Vagina (tissue), 2 donors: ENCODE results near the gene DROSHA. TPM values are rescaled to one million over a fixed set of nuclear protein-coding genes. Genes with fewer than 3 reads are reported as not detected.

Experiments
- DNase-seq, 2 donors: peaks; one replicate each; pipeline ENCODE4 v3.0.0-alpha.2; 2017; ENCODE audit errors: extremely low spot score in 2 of 2
- H3K27ac ChIP-seq: fragments of 200-600 bp; sonication (generic); one replicate; pipeline ENCODE4 v1.5.1; 2019
- H3K27me3 ChIP-seq: fragments of 200-600 bp; sonication (generic); one replicate; pipeline ENCODE4 v1.5.1; 2019
- H3K36me3 ChIP-seq, 2 donors: fragments of 200-600 bp; sonication (generic); one replicate each; pipeline ENCODE4 v1.5.1; 2017 to 2019
- H3K4me1 ChIP-seq: fragments of 200-600 bp; sonication (generic); one replicate; pipeline ENCODE4 v1.5.1; 2019
- H3K4me3 ChIP-seq, 2 donors: fragments of 200-600 bp; sonication (generic); 1 replicate in 1 of 2; 2 replicates in 1 of 2; pipeline ENCODE4 v1.5.1; 2016 to 2019
- H3K9me3 ChIP-seq: fragments of 200-600 bp; sonication (generic); one replicate; pipeline ENCODE4 v1.5.1; 2019
- CTCF ChIP-seq, 3 experiments: fragments of 450-650 bp in 2 of 3; fragments of 200-600 bp in 1 of 3; sonication (generic) in 1 of 3; IDR thresholded peaks; one replicate each; pipeline ENCODE4 v1.5.1; 2017 to 2019; ENCODE audit warnings: antibody characterized with exemption in 3 of 3, mild to moderate bottlenecking in 2 of 3, moderate library complexity in 2 of 3
- POLR2A ChIP-seq, 2 donors: fragments of 450-650 bp; IDR thresholded peaks; one replicate each; pipeline ENCODE4 v1.6.1; 2017; ENCODE audit warnings: antibody characterized with exemption in 2 of 2, mild to moderate bottlenecking in 2 of 2, moderate library complexity in 2 of 2
- POLR2AphosphoS5 ChIP-seq, 2 donors: sonication (generic); formaldehyde crosslinking; IDR thresholded peaks; one replicate each; pipeline ENCODE4 v1.9.0; 2017; ENCODE audit warnings: antibody characterized with exemption in 2 of 2, mild to moderate bottlenecking in 2 of 2, low read depth in 1 of 2; ENCODE audit not compliant: insufficient read depth in 1 of 2
- intact Hi-C: fragments of 100-400 bp; cut with DNase I; formaldehyde crosslinking; loops from one replicate; pipeline ENCODE4 v1.15.1; 2023
- total RNA-seq: library from RNA; depleted of rRNA; stranded (reverse); fragments of >200 nt; gene quantifications from one replicate; pipeline ENCODE4 v1.2.3, GENCODE V29; 2016

The DROSHA gene
- total RNA-seq, 1 donor from 2014 or later, result 50.1 TPM

- DNase-seq, result no peak
- H3K4me3 ChIP-seq, result no peak overlapping the region
- no peaks in the 10 kb centered on the region for H3K4me1 ChIP-seq
- intact Hi-C loops, result no loop called here
- H3K27ac ChIP-seq, result no peak overlapping the region
- no peaks in the 10 kb centered on the region for H3K9me3 ChIP-seq
- no peak for TF ChIP-seq POLR2A (IDR thresholded peaks at IDR 0.05)
- no peak for TF ChIP-seq CTCF (IDR thresholded peaks at IDR 0.05)
- no peak for TF ChIP-seq POLR2AphosphoS5 (IDR thresholded peaks at IDR 0.05; ENCODE audit: insufficient read depth in 1 of 2, low read depth in 1 of 2)
- peaks cover 0 to 3% of the 10 kb centered on the region in 2 donors for H3K36me3 ChIP-seq
- no peaks in the 10 kb centered on the region for H3K27me3 ChIP-seq
Measured at GRCh38 chr5:31471040-31471439, 60.9 kb downstream of the DROSHA start.

GRCh38 chr5:31470608-31471007 lies 61.3 kb downstream of the DROSHA start:
- no peak overlapping the region for H3K4me3 ChIP-seq
- H3K36me3 ChIP-seq, result peaks cover 0 to 7% of the 10 kb centered on the region in 2 donors
- intact Hi-C loops, result no loop called here
- no peak for TF ChIP-seq POLR2A (IDR thresholded peaks at IDR 0.05)
- no peak for TF ChIP-seq CTCF (IDR thresholded peaks at IDR 0.05)
- TF ChIP-seq POLR2AphosphoS5 (IDR thresholded peaks at IDR 0.05; ENCODE audit: insufficient read depth in 1 of 2, low read depth in 1 of 2), result no peak
- H3K27ac ChIP-seq, result no peak overlapping the region
- H3K9me3 ChIP-seq, result no peaks in the 10 kb centered on the region
- no peaks in the 10 kb centered on the region for H3K27me3 ChIP-seq
- H3K4me1 ChIP-seq, result no peaks in the 10 kb centered on the region
- no peak for DNase-seq

GRCh38 chr5:31469886-31470285 lies 62.0 kb downstream of the DROSHA start:
- Histone ChIP-seq H3K27ac (no peak overlapping the region), H3K4me1 (no peaks in the 10 kb centered on the region), H3K27me3 (no peaks in the 10 kb centered on the region), H3K4me3 (no peak overlapping the region), H3K36me3 (peaks cover 0 to 13% of the 10 kb centered on the region in 2 donors), H3K9me3 (no peaks in the 10 kb centered on the region)
- intact Hi-C loops, result no loop called here
- no peak for DNase-seq
- TF ChIP-seq POLR2AphosphoS5 (IDR thresholded peaks at IDR 0.05; ENCODE audit: insufficient read depth in 1 of 2, low read depth in 1 of 2) (no peak), CTCF (IDR thresholded peaks at IDR 0.05) (no peak), POLR2A (IDR thresholded peaks at IDR 0.05) (no peak)

DNA sequence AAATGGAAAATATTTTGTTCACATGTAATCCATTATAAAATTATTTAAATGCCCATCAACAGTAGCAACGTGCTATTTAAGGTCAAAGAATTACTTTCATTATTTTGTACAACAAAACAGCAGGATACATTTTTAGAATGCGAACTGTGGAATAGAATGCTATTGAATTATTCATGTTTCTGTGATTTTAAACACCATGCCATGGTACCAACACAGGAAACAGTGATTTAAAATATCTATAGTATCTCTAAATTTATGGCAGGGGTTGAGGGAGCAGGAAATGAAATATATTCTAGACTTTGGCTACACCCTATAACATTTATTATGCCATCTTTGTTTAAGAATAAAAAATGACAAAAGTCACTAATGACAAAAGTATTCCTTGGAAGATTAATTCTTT lies 62.4 kb downstream of the DROSHA start:
- no peak overlapping the region for H3K27ac ChIP-seq
- H3K9me3 ChIP-seq, result no peaks in the 10 kb centered on the region
- H3K36me3 ChIP-seq, result peaks cover 0 to 18% of the 10 kb centered on the region in 2 donors
- DNase-seq, result no peak
- TF ChIP-seq POLR2A (IDR thresholded peaks at IDR 0.05) (no peak), POLR2AphosphoS5 (IDR thresholded peaks at IDR 0.05; ENCODE audit: insufficient read depth in 1 of 2, low read depth in 1 of 2) (no peak), CTCF (IDR thresholded peaks at IDR 0.05) (no peak)
- H3K27me3 ChIP-seq, result no peaks in the 10 kb centered on the region
- H3K4me3 ChIP-seq, result no peak overlapping the region
- intact Hi-C loops, result no loop called here
- H3K4me1 ChIP-seq, result no peaks in the 10 kb centered on the region

- H3K36me3 ChIP-seq, result peaks cover 0 to 35% of the 10 kb centered on the region in 2 donors
- no peaks in the 10 kb centered on the region for H3K27me3 ChIP-seq
- TF ChIP-seq POLR2A (IDR thresholded peaks at IDR 0.05) (no peak), POLR2AphosphoS5 (IDR thresholded peaks at IDR 0.05; ENCODE audit: insufficient read depth in 1 of 2, low read depth in 1 of 2) (no peak), CTCF (IDR thresholded peaks at IDR 0.05) (no peak)
- no peak for DNase-seq
- no peak overlapping the region for H3K27ac ChIP-seq
- no peaks in the 10 kb centered on the region for H3K9me3 ChIP-seq
- H3K4me3 ChIP-seq, result no peak overlapping the region
- intact Hi-C loops, result no loop called here
- H3K4me1 ChIP-seq, result no peaks in the 10 kb centered on the region
Measured at GRCh38 chr5:31465291-31465690, 66.6 kb downstream of the DROSHA start.
